DND-41 (cell line): ENCODE measurements around the gene CSF2.

Experiments
- EZH2 ChIP-seq: IDR thresholded peaks from 3 replicates; pipeline ENCODE4 v1.6.1; 2012; ENCODE audit warnings: borderline replicate concordance, low read depth, mild to moderate bottlenecking, moderate library complexity, low read length, inconsistent platforms; ENCODE audit not compliant: severe bottlenecking
- TF ChIP-seq, protein P1 (sequence below): IDR thresholded peaks from 2 replicates; pipeline ENCODE4 v1.5.1; 2012; ENCODE audit warnings: borderline replicate concordance, low read length, moderate library complexity, mild to moderate bottlenecking; ENCODE audit not compliant: poor library complexity, severe bottlenecking; ENCODE audit errors: extremely low read depth

DNA sequence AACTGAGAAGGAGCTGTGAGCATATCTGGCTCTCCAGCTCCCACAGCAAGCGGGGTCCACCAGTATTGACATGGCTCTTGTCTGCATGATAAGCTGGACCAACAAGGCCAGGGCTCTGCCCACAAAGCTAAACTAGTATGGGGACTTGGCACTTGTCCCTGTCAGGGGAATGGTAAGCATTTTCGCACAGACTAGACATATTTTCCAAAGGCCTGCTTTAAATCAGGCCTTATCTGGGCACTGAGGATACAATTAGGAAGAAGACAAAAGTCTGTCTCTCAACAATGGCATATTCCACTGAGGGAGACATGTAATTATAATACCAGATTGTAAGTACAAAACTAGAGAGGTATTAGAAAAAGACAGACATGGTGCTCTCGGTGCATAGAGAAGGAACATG is 32.1 kb downstream of the CSF2 start:
- TF ChIP-seq, protein P1, sequence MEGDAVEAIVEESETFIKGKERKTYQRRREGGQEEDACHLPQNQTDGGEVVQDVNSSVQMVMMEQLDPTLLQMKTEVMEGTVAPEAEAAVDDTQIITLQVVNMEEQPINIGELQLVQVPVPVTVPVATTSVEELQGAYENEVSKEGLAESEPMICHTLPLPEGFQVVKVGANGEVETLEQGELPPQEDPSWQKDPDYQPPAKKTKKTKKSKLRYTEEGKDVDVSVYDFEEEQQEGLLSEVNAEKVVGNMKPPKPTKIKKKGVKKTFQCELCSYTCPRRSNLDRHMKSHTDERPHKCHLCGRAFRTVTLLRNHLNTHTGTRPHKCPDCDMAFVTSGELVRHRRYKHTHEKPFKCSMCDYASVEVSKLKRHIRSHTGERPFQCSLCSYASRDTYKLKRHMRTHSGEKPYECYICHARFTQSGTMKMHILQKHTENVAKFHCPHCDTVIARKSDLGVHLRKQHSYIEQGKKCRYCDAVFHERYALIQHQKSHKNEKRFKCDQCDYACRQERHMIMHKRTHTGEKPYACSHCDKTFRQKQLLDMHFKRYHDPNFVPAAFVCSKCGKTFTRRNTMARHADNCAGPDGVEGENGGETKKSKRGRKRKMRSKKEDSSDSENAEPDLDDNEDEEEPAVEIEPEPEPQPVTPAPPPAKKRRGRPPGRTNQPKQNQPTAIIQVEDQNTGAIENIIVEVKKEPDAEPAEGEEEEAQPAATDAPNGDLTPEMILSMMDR, result no peak
- no peak for TF ChIP-seq EZH2
